Liver (tissue), 9 donors: Measurements from ENCODE around the gene WIPF2. TPM values are rescaled to one million over a fixed set of nuclear protein-coding genes. Genes with fewer than 3 reads are reported as not detected.
"Not testable (repeated sequence)": the region's sequence is repeated elsewhere in the genome, so short reads cannot be mapped to it uniquely, and the experiment has no call there.

ENCODE experiments used
- DNase-seq: peaks from one replicate; pipeline ENCODE4 v3.0.0-alpha.2; 2017; ENCODE audit warnings: low spot score
- H3K27ac ChIP-seq, 2 donors: one replicate each; pipeline ENCODE4 v1.7.0; 2013; ENCODE audit warnings: inconsistent platforms in 2 of 2, low read length in 2 of 2, control low read depth in 1 of 2, low read depth in 1 of 2, mild to moderate bottlenecking in 1 of 2
- H3K27me3 ChIP-seq, 4 donors: one replicate each; pipeline versions ENCODE4 v1.6.1 to v1.7.0; 2013; ENCODE audit warnings: low read length in 3 of 4, inconsistent platforms in 1 of 4, mild to moderate bottlenecking in 1 of 4, moderate library complexity in 1 of 4; ENCODE audit not compliant: control insufficient read depth in 4 of 4, insufficient read depth in 4 of 4
- H3K36me3 ChIP-seq, 4 donors: one replicate each; pipeline versions ENCODE4 v1.6.1 to v1.7.0; 2013; ENCODE audit warnings: low read length in 3 of 4, mild to moderate bottlenecking in 3 of 4, low read depth in 1 of 4, moderate library complexity in 1 of 4; ENCODE audit not compliant: control insufficient read depth in 4 of 4, insufficient read depth in 3 of 4
- H3K4me1 ChIP-seq, 4 donors: one replicate each; pipeline versions ENCODE4 v1.6.1 to v1.7.0; 2013; ENCODE audit warnings: low read length in 3 of 4, mild to moderate bottlenecking in 3 of 4, moderate library complexity in 1 of 4; ENCODE audit not compliant: control insufficient read depth in 4 of 4, insufficient read depth in 4 of 4
- H3K4me3 ChIP-seq, 3 donors: one replicate each; pipeline versions ENCODE4 v1.6.1 to v1.7.0; 2013; ENCODE audit warnings: low read length in 3 of 3, control low read depth in 1 of 3, low read depth in 1 of 3, mild to moderate bottlenecking in 1 of 3
- H3K9ac ChIP-seq, 2 donors: one replicate each; pipeline ENCODE4 v1.7.0; 2013; ENCODE audit warnings: low read length in 2 of 2, mild to moderate bottlenecking in 2 of 2, moderate library complexity in 2 of 2, control low read depth in 1 of 2, low read depth in 1 of 2
- H3K9me3 ChIP-seq, 4 donors: one replicate each; pipeline versions ENCODE4 v1.6.1 to v1.7.0; 2013; ENCODE audit warnings: low read length in 3 of 4; ENCODE audit not compliant: control insufficient read depth in 4 of 4
- CTCF ChIP-seq: fragments of 150-350 bp; IDR thresholded peaks from 2 replicates; pipeline ENCODE4 v1.5.1; 2017; ENCODE audit warnings: improper control_type of control experiment, low read depth, low read length; ENCODE audit not compliant: missing input control
- EGR1 ChIP-seq, 2 donors: IDR thresholded peaks; 2 replicates each; pipeline ENCODE4 v1.6.1; 2016 to 2018; ENCODE audit warnings: antibody characterized with exemption in 2 of 2, low read depth in 2 of 2
- NR2F2 ChIP-seq: IDR thresholded peaks from 2 replicates; pipeline ENCODE4 v1.6.1; 2016; ENCODE audit warnings: antibody characterized with exemption
- RAD21 ChIP-seq, 2 donors: IDR thresholded peaks; 2 replicates each; pipeline ENCODE4 v1.6.1; 2016; ENCODE audit warnings: antibody characterized with exemption in 2 of 2, mild to moderate bottlenecking in 2 of 2
- WGBS: extraction: QIAGEN DNeasy Blood & Tissue Kit; methylation state at CpG from one replicate; pipeline ENCODE4 v1.1.7; 2013; 5-methylcytosine and 5-hydroxymethylcytosine counted together
- polyA plus RNA-seq, 2 donors: library from polyadenylated mRNA; stranded (reverse) in 1 of 2; unstranded in 1 of 2; fragments of 200-250 nt in 1 of 2; fragments of >200 nt in 1 of 2; fragmentation: Nextera tagmentation in 1 of 2; extraction: Ambion mirVana in 1 of 2; gene quantifications; one replicate each; pipeline versions ENCODE4 v1.2.1 to v1.2.3, GENCODE V29; 2013 to 2015
- total RNA-seq, 2 donors: library from RNA; depleted of rRNA; stranded (reverse); fragments of >200 nt; gene quantifications; one replicate each; pipeline ENCODE4 v1.2.3, GENCODE V29; 2014
- TF ChIP-seq, protein P1 (sequence below): IDR thresholded peaks from 2 replicates; pipeline ENCODE4 v1.6.1; 2016; ENCODE audit warnings: antibody characterized with exemption
- donor health status: healthy.
- donor health status: healthy.
- donor health status: healthy.
- donor health status: healthy.
- donor health status: healthy.

The WIPF2 gene
- total and polyA plus RNA-seq, 4 donors = 4.4 to 5.6 (median 5.2) TPM

DNA sequence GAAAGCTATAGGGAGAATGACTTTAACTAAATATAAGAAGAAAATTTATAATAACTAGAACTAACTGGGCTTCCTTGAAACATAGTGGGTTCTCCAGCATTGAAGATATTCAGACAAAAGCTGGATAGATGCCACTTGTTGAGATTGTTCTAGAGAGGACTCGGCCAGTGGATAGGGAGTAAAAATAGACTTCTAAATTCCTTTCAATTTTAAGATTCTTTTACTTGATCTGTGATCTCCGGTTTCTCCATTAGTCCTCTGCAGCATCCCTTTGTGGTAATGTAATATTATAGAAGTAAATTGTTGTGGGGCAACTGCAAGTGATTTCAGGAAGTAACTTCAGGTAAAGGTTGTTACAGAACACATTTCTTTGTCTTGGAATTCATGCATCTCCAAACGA, 79.6 kb downstream of the WIPF2 start:
- Histone ChIP-seq H3K27ac (no peak overlapping the region), H3K36me3 (no peaks in the 10 kb centered on the region), H3K9me3 (no peaks in the 10 kb centered on the region), H3K4me3 (no peak overlapping the region), H3K4me1 (peaks cover 0 to 11% (median 8%) of the 10 kb centered on the region in 4 donors), H3K27me3 (no peaks in the 10 kb centered on the region), H3K9ac (no peak overlapping the region)
- peak; percentile 36 for TF ChIP-seq NR2F2
- no peak for TF ChIP-seq EGR1 (IDR thresholded peaks at IDR 0.05; ENCODE audit: low read depth in 2 of 2)
- 81% methylated on average over 3 of the region's 3 CpGs for WGBS
- no peak for DNase-seq

GRCh38 chr17:40299159-40299757, 80.2 kb downstream of the WIPF2 start:
- H3K27ac ChIP-seq, H3K9me3 ChIP-seq, H3K36me3 ChIP-seq, DNase-seq, H3K9ac ChIP-seq, H3K27me3 ChIP-seq, H3K4me3 ChIP-seq: not testable (repeated sequence)
- TF ChIP-seq NR2F2 = peak; percentile 7
- H3K4me1 ChIP-seq = peaks cover 0 to 14% (median 11%) of the 10 kb centered on the region in 4 donors
- WGBS = 89% methylated on average over 7 of the region's 7 CpGs

- no peak for DNase-seq
- no peaks in the 10 kb centered on the region for H3K27me3 ChIP-seq
- WGBS = 42% methylated on average over 4 of the region's 4 CpGs
These were observed 82.2 kb downstream of the WIPF2 start for GRCh38 chr17:40301315-40301714.

More at GRCh38 chr17:40301315-40301714, 82.2 kb downstream of the WIPF2 start:
- no peak overlapping the region for H3K4me3 ChIP-seq
- H3K36me3 ChIP-seq = no peaks in the 10 kb centered on the region
- H3K9ac ChIP-seq = no peak overlapping the region
- TF ChIP-seq RAD21 (IDR thresholded peaks at IDR 0.05) (peak; percentile 84 to 87), CTCF (peak; percentile 42)
- TF ChIP-seq, protein P1, sequence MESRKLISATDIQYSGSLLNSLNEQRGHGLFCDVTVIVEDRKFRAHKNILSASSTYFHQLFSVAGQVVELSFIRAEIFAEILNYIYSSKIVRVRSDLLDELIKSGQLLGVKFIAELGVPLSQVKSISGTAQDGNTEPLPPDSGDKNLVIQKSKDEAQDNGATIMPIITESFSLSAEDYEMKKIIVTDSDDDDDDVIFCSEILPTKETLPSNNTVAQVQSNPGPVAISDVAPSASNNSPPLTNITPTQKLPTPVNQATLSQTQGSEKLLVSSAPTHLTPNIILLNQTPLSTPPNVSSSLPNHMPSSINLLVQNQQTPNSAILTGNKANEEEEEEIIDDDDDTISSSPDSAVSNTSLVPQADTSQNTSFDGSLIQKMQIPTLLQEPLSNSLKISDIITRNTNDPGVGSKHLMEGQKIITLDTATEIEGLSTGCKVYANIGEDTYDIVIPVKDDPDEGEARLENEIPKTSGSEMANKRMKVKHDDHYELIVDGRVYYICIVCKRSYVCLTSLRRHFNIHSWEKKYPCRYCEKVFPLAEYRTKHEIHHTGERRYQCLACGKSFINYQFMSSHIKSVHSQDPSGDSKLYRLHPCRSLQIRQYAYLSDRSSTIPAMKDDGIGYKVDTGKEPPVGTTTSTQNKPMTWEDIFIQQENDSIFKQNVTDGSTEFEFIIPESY = no peak
- H3K9me3 ChIP-seq = no peaks in the 10 kb centered on the region
- no peak overlapping the region for H3K27ac ChIP-seq
- H3K4me1 ChIP-seq = peaks cover 0 to 14% (median 11%) of the 10 kb centered on the region in 4 donors
